ENCODE results near the gene ITCH.

GRCh38 chr20:34362502-34363061 lies 491 bp upstream of the ITCH start:
- TF ChIP-seq ZNF311 (tag by site-specific recombination; IDR thresholded peaks at IDR 0.05; ENCODE audit: borderline replicate concordance), result no peak
- TF ChIP-seq PRDM10 (tag by site-specific recombination; IDR thresholded peaks at IDR 0.05), result peak; percentile 93
- TF ChIP-seq ZNF768 (tag by site-specific recombination; IDR thresholded peaks at IDR 0.05), result no peak
- no peak for TF ChIP-seq CTCF (tag by site-specific recombination; IDR thresholded peaks at IDR 0.05)
- TF ChIP-seq REST (tag by site-specific recombination; IDR thresholded peaks at IDR 0.05), result no peak
- no peak for TF ChIP-seq ZBTB17 (tag by site-specific recombination; IDR thresholded peaks at IDR 0.05)
- no peak for TF ChIP-seq ZNF76 (tag by site-specific recombination; IDR thresholded peaks at IDR 0.05; ENCODE audit: borderline replicate concordance, low read depth)
- no peak for TF ChIP-seq SCRT2 (tag by site-specific recombination; IDR thresholded peaks at IDR 0.05)
- no peak for TF ChIP-seq ZNF157 (tag by site-specific recombination; IDR thresholded peaks at IDR 0.05)
- no peak for TF ChIP-seq ZFP37 (tag by site-specific recombination; IDR thresholded peaks at IDR 0.05)
- TF ChIP-seq KLF10 (tag by site-specific recombination; IDR thresholded peaks at IDR 0.05), result no peak
- no peak for TF ChIP-seq ZNF19 (tag by site-specific recombination; IDR thresholded peaks at IDR 0.05; ENCODE audit: low read depth)
- no peak for TF ChIP-seq KLF9 (tag by site-specific recombination; IDR thresholded peaks at IDR 0.05; ENCODE audit: low read depth)
- TF ChIP-seq ZNF544 (tag by site-specific recombination; IDR thresholded peaks at IDR 0.05), result no peak
